Type B pancreatic cell (in vitro differentiated cells): ENCODE results near the gene KRT6A. TPM values are rescaled to one million over a fixed set of nuclear protein-coding genes. Genes with fewer than 3 reads are reported as not detected.
A peak's percentile ranks its signal among the peaks of the same experiment; 100 is the strongest.
"Not testable (repeated sequence)": the region's sequence is repeated elsewhere in the genome, so short reads cannot be mapped to it uniquely, and the experiment has no call there.

ENCODE experiments used
- DNase-seq: peaks from one replicate; pipeline ENCODE4 v3.0.0; 2021; ENCODE audit warnings: mixed read lengths; ENCODE audit not compliant: unreplicated experiment; ENCODE audit errors: extremely low spot score
- H3K27ac Mint-ChIP-seq: 2 replicates; pipeline ENCODE4 v1.8.0; 2021; ENCODE audit warnings: mild to moderate bottlenecking, mixed read lengths
- H3K27me3 Mint-ChIP-seq: 2 replicates; pipeline ENCODE4 v1.8.0; 2021; ENCODE audit warnings: mixed read lengths
- H3K36me3 Mint-ChIP-seq: 2 replicates; pipeline ENCODE4 v1.8.0; 2021; ENCODE audit warnings: mixed read lengths
- H3K4me1 Mint-ChIP-seq: one replicate; pipeline ENCODE4 v1.8.0; 2021; ENCODE audit warnings: mixed read lengths; ENCODE audit not compliant: unreplicated experiment
- H3K4me3 Mint-ChIP-seq: 2 replicates; pipeline ENCODE4 v1.8.0; 2021; ENCODE audit warnings: mild to moderate bottlenecking, mixed read lengths
- H3K9me3 Mint-ChIP-seq: 2 replicates; pipeline ENCODE4 v1.8.0; 2021; ENCODE audit warnings: mixed read lengths
- CTCF ChIP-seq: fragments of 200-600 bp; sonication (generic); conservative IDR thresholded peaks from 2 replicates; pipeline ENCODE4 v1.5.0; 2021; ENCODE audit warnings: antibody characterized with exemption, mild to moderate bottlenecking
- total RNA-seq: library from RNA; stranded (reverse); gene quantifications from 2 replicates; pipeline ENCODE4 v1.2.1, GENCODE V29; 2021; ENCODE audit warnings: low replicate concordance

KRT6A gene
- total RNA-seq, 1 donor from 2014 or later, result 9.9 TPM

GRCh38 chr12:52508211-52508610 is 15.2 kb upstream of the KRT6A start:
- H3K27me3 Mint-ChIP-seq, result peaks cover 13% of the 10 kb centered on the region
- H3K27ac Mint-ChIP-seq, result no peak overlapping the region
- no peak for TF ChIP-seq CTCF
- H3K4me1 Mint-ChIP-seq, result no peaks in the 10 kb centered on the region
- H3K9me3 Mint-ChIP-seq, result peaks cover 7% of the 10 kb centered on the region
- no peak for DNase-seq
- no peak overlapping the region for H3K4me3 Mint-ChIP-seq
- H3K36me3 Mint-ChIP-seq, result no peaks in the 10 kb centered on the region

GRCh38 chr12:52506858-52507715 is 14.0 kb upstream of the KRT6A start:
- Mint-ChIP-seq H3K27ac (no peak overlapping the region), H3K4me3 (no peak overlapping the region), H3K36me3 (no peaks in the 10 kb centered on the region), H3K9me3 (peaks cover 7% of the 10 kb centered on the region), H3K27me3 (peaks cover 13% of the 10 kb centered on the region), H3K4me1 (no peaks in the 10 kb centered on the region)
- DNase-seq, result no peak
- peak; percentile 74 for TF ChIP-seq CTCF

GRCh38 chr12:52502877-52503276 is 9.8 kb upstream of the KRT6A start:
- DNase-seq, result no peak
- no peak overlapping the region for H3K4me3 Mint-ChIP-seq

GRCh38 chr12:52501490-52501889 is 8.4 kb upstream of the KRT6A start:
- TF ChIP-seq CTCF, result no peak
- no peak overlapping the region for H3K27ac Mint-ChIP-seq
- peaks cover 4% of the 10 kb centered on the region for H3K9me3 Mint-ChIP-seq
- H3K36me3 Mint-ChIP-seq, result no peaks in the 10 kb centered on the region
- no peaks in the 10 kb centered on the region for H3K4me1 Mint-ChIP-seq
- H3K27me3 Mint-ChIP-seq, result peaks cover 10% of the 10 kb centered on the region
- no peak overlapping the region for H3K4me3 Mint-ChIP-seq
- DNase-seq, result no peak

More at GRCh38 chr12:52502877-52503276, 9.8 kb upstream of the KRT6A start:
- no peak for TF ChIP-seq CTCF
- Mint-ChIP-seq H3K27ac (no peak overlapping the region), H3K27me3 (peaks cover 18% of the 10 kb centered on the region), H3K36me3 (no peaks in the 10 kb centered on the region), H3K4me1 (no peaks in the 10 kb centered on the region), H3K9me3 (peaks cover 4% of the 10 kb centered on the region)

- H3K4me3 Mint-ChIP-seq, DNase-seq, H3K4me1 Mint-ChIP-seq, H3K36me3 Mint-ChIP-seq, H3K27ac Mint-ChIP-seq, H3K9me3 Mint-ChIP-seq: not testable (repeated sequence)
- peaks cover 13% of the 10 kb centered on the region for H3K27me3 Mint-ChIP-seq
Observed at GRCh38 chr12:52500574-52500973, 7.5 kb upstream of the KRT6A start.

GRCh38 chr12:52499806-52500560 is 6.9 kb upstream of the KRT6A start:
- Mint-ChIP-seq H3K27ac (no peak overlapping the region), H3K4me3 (no peak overlapping the region), H3K4me1 (peaks cover 8% of the 10 kb centered on the region), H3K27me3 (peaks cover 13% of the 10 kb centered on the region), H3K36me3 (no peaks in the 10 kb centered on the region), H3K9me3 (peaks cover 4% of the 10 kb centered on the region)
- no peak for DNase-seq
- TF ChIP-seq CTCF, result no peak
